GM12801 (cell line): Measurements from ENCODE around the gene UBE2E2.

ENCODE experiments used
- CTCF ChIP-seq: IDR thresholded peaks from one replicate; pipeline ENCODE4 v1.5.1; 2011; ENCODE audit warnings: control low read depth; ENCODE audit not compliant: insufficient read length; ENCODE audit errors: extremely low read depth

Gene UBE2E2

GRCh38 chr3:23455775-23456174 lies 252.6 kb downstream of the UBE2E2 start:
- no peak for TF ChIP-seq CTCF

- no peak for TF ChIP-seq CTCF
Observed at GRCh38 chr3:23457697-23458096, 254.6 kb downstream of the UBE2E2 start.

- TF ChIP-seq CTCF: no peak
Observed at GRCh38 chr3:23459465-23459864, 256.3 kb downstream of the UBE2E2 start.

- no peak for TF ChIP-seq CTCF
Observed at GRCh38 chr3:23459889-23460546, 256.9 kb downstream of the UBE2E2 start.

GRCh38 chr3:23461069-23461468 lies 257.9 kb downstream of the UBE2E2 start:
- TF ChIP-seq CTCF: no peak

GRCh38 chr3:23463791-23464190 lies 260.7 kb downstream of the UBE2E2 start:
- no peak for TF ChIP-seq CTCF

- TF ChIP-seq CTCF: no peak
Observed at GRCh38 chr3:23465569-23465968, 262.4 kb downstream of the UBE2E2 start.
